ENCODE results near the gene IGFL1.
A peak's percentile ranks its signal among the peaks of the same experiment; 100 is the strongest.
"Not testable (repeated sequence)": the region's sequence is repeated elsewhere in the genome, so short reads cannot be mapped to it uniquely, and the experiment has no call there.

Gene IGFL1

GRCh38 chr19:46218160-46218559, 11.4 kb upstream of the IGFL1 start:
- no peaks in the 10 kb centered on the region for H3K4me1 Mint-ChIP-seq
- no peak overlapping the region for H3K4me3 Mint-ChIP-seq
- peaks cover 2% of the 10 kb centered on the region for H3K36me3 Mint-ChIP-seq (ENCODE audit: insufficient read depth)
- DNase-seq (ENCODE audit: low spot score in 2 of 2): no peak
- peaks cover 87% of the 10 kb centered on the region for H3K27me3 Mint-ChIP-seq
- no peak for ATAC-seq (replicated peaks; ENCODE audit: extremely low read depth, poor library complexity, severe bottlenecking)
- no peak overlapping the region for H3K27ac Mint-ChIP-seq (ENCODE audit: low read depth)
- no peaks in the 10 kb centered on the region for H3K9me3 Mint-ChIP-seq

GRCh38 chr19:46220038-46220615, 9.4 kb upstream of the IGFL1 start:
- H3K27ac Mint-ChIP-seq (ENCODE audit: low read depth): no peak overlapping the region
- peaks cover 93% of the 10 kb centered on the region for H3K27me3 Mint-ChIP-seq

GRCh38 chr19:46221152-46221551, 8.4 kb upstream of the IGFL1 start:
- Mint-ChIP-seq H3K4me1 (peaks cover 7% of the 10 kb centered on the region), H3K27me3 (peaks cover 91% of the 10 kb centered on the region), H3K27ac (ENCODE audit: low read depth) (no peak overlapping the region), H3K9me3 (no peaks in the 10 kb centered on the region), H3K4me3 (no peak overlapping the region), H3K36me3 (ENCODE audit: insufficient read depth) (peaks cover 4% of the 10 kb centered on the region)
- no peak for ATAC-seq (replicated peaks; ENCODE audit: extremely low read depth, poor library complexity, severe bottlenecking)
- no peak for DNase-seq (ENCODE audit: low spot score in 2 of 2)

More at GRCh38 chr19:46220038-46220615, 9.4 kb upstream of the IGFL1 start:
- no peak overlapping the region for H3K4me3 Mint-ChIP-seq
- H3K4me1 Mint-ChIP-seq: no peaks in the 10 kb centered on the region
- no peaks in the 10 kb centered on the region for H3K9me3 Mint-ChIP-seq
- ATAC-seq (replicated peaks; ENCODE audit: extremely low read depth, poor library complexity, severe bottlenecking) (no peak), DNase-seq (ENCODE audit: low spot score in 2 of 2) (no peak)
- H3K36me3 Mint-ChIP-seq (ENCODE audit: insufficient read depth): peaks cover 2% of the 10 kb centered on the region

- Mint-ChIP-seq H3K36me3 (ENCODE audit: insufficient read depth) (peaks cover 4% of the 10 kb centered on the region), H3K9me3 (no peaks in the 10 kb centered on the region), H3K27ac (ENCODE audit: low read depth) (no peak overlapping the region), H3K4me1 (peaks cover 7% of the 10 kb centered on the region), H3K27me3 (peaks cover 82% of the 10 kb centered on the region), H3K4me3 (no peak overlapping the region)
- DNase-seq (ENCODE audit: low spot score in 2 of 2) (no peak), ATAC-seq (replicated peaks; ENCODE audit: extremely low read depth, poor library complexity, severe bottlenecking) (no peak)
These were observed 7.4 kb upstream of the IGFL1 start for GRCh38 chr19:46221981-46222610.

- H3K4me3 Mint-ChIP-seq; H3K9me3 Mint-ChIP-seq; ATAC-seq (replicated peaks; ENCODE audit: extremely low read depth, poor library complexity, severe bottlenecking); H3K36me3 Mint-ChIP-seq (ENCODE audit: insufficient read depth); H3K4me1 Mint-ChIP-seq; H3K27ac Mint-ChIP-seq (ENCODE audit: low read depth); DNase-seq (ENCODE audit: low spot score in 2 of 2): not testable (repeated sequence)
- peaks cover 72% of the 10 kb centered on the region for H3K27me3 Mint-ChIP-seq
These were observed 5.8 kb upstream of the IGFL1 start for GRCh38 chr19:46223787-46224186.

- H3K9me3 Mint-ChIP-seq: no peaks in the 10 kb centered on the region
- H3K36me3 Mint-ChIP-seq (ENCODE audit: insufficient read depth): peaks cover 2% of the 10 kb centered on the region
- no peak overlapping the region for H3K4me3 Mint-ChIP-seq
- H3K27me3 Mint-ChIP-seq: peaks cover 72% of the 10 kb centered on the region
- ATAC-seq (replicated peaks; ENCODE audit: extremely low read depth, poor library complexity, severe bottlenecking) (no peak), DNase-seq (ENCODE audit: low spot score in 2 of 2) (no peak)
- H3K4me1 Mint-ChIP-seq: peaks cover 7% of the 10 kb centered on the region
- H3K27ac Mint-ChIP-seq (ENCODE audit: low read depth): no peak overlapping the region
These were observed 4.8 kb upstream of the IGFL1 start for GRCh38 chr19:46224773-46225172.

GRCh38 chr19:46225558-46226004, 4.0 kb upstream of the IGFL1 start:
- Mint-ChIP-seq H3K9me3 (no peaks in the 10 kb centered on the region), H3K4me1 (peaks cover 7% of the 10 kb centered on the region), H3K4me3 (no peak overlapping the region), H3K27me3 (peaks cover 74% of the 10 kb centered on the region), H3K27ac (ENCODE audit: low read depth) (no peak overlapping the region), H3K36me3 (ENCODE audit: insufficient read depth) (peaks cover 2% of the 10 kb centered on the region)
- ATAC-seq (replicated peaks; ENCODE audit: extremely low read depth, poor library complexity, severe bottlenecking) (peak; percentile 52), DNase-seq (ENCODE audit: low spot score in 2 of 2) (no peak)

GRCh38 chr19:46226438-46226973, 3.0 kb upstream of the IGFL1 start:
- no peak overlapping the region for H3K27ac Mint-ChIP-seq (ENCODE audit: low read depth)
- H3K4me3 Mint-ChIP-seq: no peak overlapping the region
- H3K27me3 Mint-ChIP-seq: peaks cover 73% of the 10 kb centered on the region
- ATAC-seq (replicated peaks; ENCODE audit: extremely low read depth, poor library complexity, severe bottlenecking) (no peak), DNase-seq (ENCODE audit: low spot score in 2 of 2) (no peak)
- peaks cover 7% of the 10 kb centered on the region for H3K4me1 Mint-ChIP-seq
- H3K36me3 Mint-ChIP-seq (ENCODE audit: insufficient read depth): peaks cover 2% of the 10 kb centered on the region
- no peaks in the 10 kb centered on the region for H3K9me3 Mint-ChIP-seq

GRCh38 chr19:46232029-46232428, 2.5 kb downstream of the IGFL1 start:
- Mint-ChIP-seq H3K27me3 (peaks cover 67% of the 10 kb centered on the region), H3K4me1 (no peaks in the 10 kb centered on the region), H3K27ac (ENCODE audit: low read depth) (no peak overlapping the region), H3K36me3 (ENCODE audit: insufficient read depth) (peaks cover 2% of the 10 kb centered on the region), H3K9me3 (no peaks in the 10 kb centered on the region), H3K4me3 (no peak overlapping the region)
- no peak for ATAC-seq (replicated peaks; ENCODE audit: extremely low read depth, poor library complexity, severe bottlenecking)
- no peak for DNase-seq (ENCODE audit: low spot score in 2 of 2)

- Mint-ChIP-seq H3K9me3 (no peaks in the 10 kb centered on the region), H3K4me1 (no peaks in the 10 kb centered on the region), H3K27ac (ENCODE audit: low read depth) (no peak overlapping the region), H3K27me3 (peaks cover 71% of the 10 kb centered on the region), H3K36me3 (ENCODE audit: insufficient read depth) (peaks cover 2% of the 10 kb centered on the region), H3K4me3 (no peak overlapping the region)
- DNase-seq (ENCODE audit: low spot score in 2 of 2) (no peak), ATAC-seq (replicated peaks; ENCODE audit: extremely low read depth, poor library complexity, severe bottlenecking) (no peak)
These were observed 2.9 kb downstream of the IGFL1 start for GRCh38 chr19:46232468-46232867.

GRCh38 chr19:46232938-46233621, 3.5 kb downstream of the IGFL1 start:
- ATAC-seq (replicated peaks; ENCODE audit: extremely low read depth, poor library complexity, severe bottlenecking) (no peak), DNase-seq (ENCODE audit: low spot score in 2 of 2) (no peak)
- Mint-ChIP-seq H3K9me3 (no peaks in the 10 kb centered on the region), H3K4me3 (no peak overlapping the region), H3K27me3 (peaks cover 77% of the 10 kb centered on the region), H3K36me3 (ENCODE audit: insufficient read depth) (peaks cover 2% of the 10 kb centered on the region), H3K4me1 (no peaks in the 10 kb centered on the region), H3K27ac (ENCODE audit: low read depth) (no peak overlapping the region)

GRCh38 chr19:46233871-46234270, 4.3 kb downstream of the IGFL1 start:
- H3K27ac Mint-ChIP-seq (ENCODE audit: low read depth); H3K4me3 Mint-ChIP-seq; DNase-seq (ENCODE audit: low spot score in 2 of 2); H3K9me3 Mint-ChIP-seq; H3K36me3 Mint-ChIP-seq (ENCODE audit: insufficient read depth); ATAC-seq (replicated peaks; ENCODE audit: extremely low read depth, poor library complexity, severe bottlenecking); H3K4me1 Mint-ChIP-seq: not testable (repeated sequence)
- peaks cover 77% of the 10 kb centered on the region for H3K27me3 Mint-ChIP-seq

GRCh38 chr19:46238141-46238540, 8.6 kb downstream of the IGFL1 start:
- not testable (repeated sequence) for H3K27ac Mint-ChIP-seq (ENCODE audit: low read depth); ATAC-seq (replicated peaks; ENCODE audit: extremely low read depth, poor library complexity, severe bottlenecking); H3K36me3 Mint-ChIP-seq (ENCODE audit: insufficient read depth); H3K9me3 Mint-ChIP-seq; DNase-seq (ENCODE audit: low spot score in 2 of 2); H3K4me3 Mint-ChIP-seq; H3K4me1 Mint-ChIP-seq
- peaks cover 89% of the 10 kb centered on the region for H3K27me3 Mint-ChIP-seq
